ENCODE measurements around the gene CREB1.

CREB1 gene

GRCh38 chr2:207606399-207606798, 76.6 kb downstream of the CREB1 start:
- H3K36me3 ChIP-seq (ENCODE audit: control insufficient read depth in 1 of 2, insufficient read depth in 2 of 2, low read length in 2 of 2) = peaks cover 0 to 1% of the 10 kb centered on the region in 2 experiments
- H3K27ac ChIP-seq (ENCODE audit: low read depth, low read length) = no peak overlapping the region
- H3K9me3 ChIP-seq (ENCODE audit: insufficient read depth, low read depth, low read length) = no peaks in the 10 kb centered on the region
- no peak overlapping the region for H2BK5ac ChIP-seq (ENCODE audit: low read depth, low read length, poor library complexity)
- H3K4me2 ChIP-seq (ENCODE audit: low read length) = no peak overlapping the region
- no peak overlapping the region for H4K8ac ChIP-seq (ENCODE audit: low read depth, low read length)
- no peak overlapping the region for H3K4me3 ChIP-seq (ENCODE audit: low read depth, low read length)
- no peaks in the 10 kb centered on the region for H3K4me1 ChIP-seq (ENCODE audit: control insufficient read depth in 1 of 2, insufficient read depth in 2 of 2, low read length in 2 of 2)
- no peaks in the 10 kb centered on the region for H3K79me1 ChIP-seq (ENCODE audit: low read length)
- no peaks in the 10 kb centered on the region for H3K79me2 ChIP-seq (ENCODE audit: control insufficient read depth, insufficient read depth, low read length, poor library complexity)
- H3K9ac ChIP-seq (ENCODE audit: low read length) = no peak overlapping the region
- H3K18ac ChIP-seq (ENCODE audit: low read length) = no peak overlapping the region
- H4K12ac ChIP-seq (ENCODE audit: low read depth, low read length) = no peak overlapping the region
- H3K23ac ChIP-seq (ENCODE audit: low read length) = no peak overlapping the region
- no peak for DNase-seq
- no peaks in the 10 kb centered on the region for H3K27me3 ChIP-seq (ENCODE audit: insufficient read depth, low read length)
- H3K4ac ChIP-seq (ENCODE audit: low read depth, low read length) = no peak overlapping the region
- no peak overlapping the region for H4K91ac ChIP-seq (ENCODE audit: low read depth, low read length)
- no peak overlapping the region for H2AK5ac ChIP-seq (ENCODE audit: low read length)
- no peak overlapping the region for H2AFZ ChIP-seq (ENCODE audit: insufficient read depth, low read length, poor library complexity)
- no peak overlapping the region for H2BK120ac ChIP-seq (ENCODE audit: insufficient read depth, low read length, poor library complexity)
- H2BK12ac ChIP-seq (ENCODE audit: low read length) = no peak overlapping the region
- no CpG with 5 or more reads among the region's 7 CpGs for WGBS (ENCODE audit: extremely low coverage, insufficient coverage, insufficient read length)
- no peak overlapping the region for H3K14ac ChIP-seq (ENCODE audit: low read length)

- Histone ChIP-seq H4K12ac (ENCODE audit: low read depth, low read length) (no peak overlapping the region), H4K8ac (ENCODE audit: low read depth, low read length) (no peak overlapping the region), H2BK120ac (ENCODE audit: insufficient read depth, low read length, poor library complexity) (no peak overlapping the region), H2AFZ (ENCODE audit: insufficient read depth, low read length, poor library complexity) (no peak overlapping the region), H3K9me3 (ENCODE audit: insufficient read depth, low read depth, low read length) (no peaks in the 10 kb centered on the region), H4K91ac (ENCODE audit: low read depth, low read length) (no peak overlapping the region), H3K27me3 (ENCODE audit: insufficient read depth, low read length) (no peaks in the 10 kb centered on the region), H3K23ac (ENCODE audit: low read length) (no peak overlapping the region), H3K14ac (ENCODE audit: low read length) (no peak overlapping the region), H3K27ac (ENCODE audit: low read depth, low read length) (no peak overlapping the region), H3K79me2 (ENCODE audit: control insufficient read depth, insufficient read depth, low read length, poor library complexity) (no peaks in the 10 kb centered on the region), H3K9ac (ENCODE audit: low read length) (no peak overlapping the region), H3K4me3 (ENCODE audit: low read depth, low read length) (no peak overlapping the region), H3K4me2 (ENCODE audit: low read length) (no peak overlapping the region), H2BK5ac (ENCODE audit: low read depth, low read length, poor library complexity) (no peak overlapping the region), H3K79me1 (ENCODE audit: low read length) (no peaks in the 10 kb centered on the region), H3K4ac (ENCODE audit: low read depth, low read length) (no peak overlapping the region), H3K4me1 (ENCODE audit: control insufficient read depth in 1 of 2, insufficient read depth in 2 of 2, low read length in 2 of 2) (no peaks in the 10 kb centered on the region), H2AK5ac (ENCODE audit: low read length) (no peak overlapping the region), H2BK12ac (ENCODE audit: low read length) (no peak overlapping the region), H3K36me3 (ENCODE audit: control insufficient read depth in 1 of 2, insufficient read depth in 2 of 2, low read length in 2 of 2) (peaks cover 0 to 1% of the 10 kb centered on the region in 2 experiments), H3K18ac (ENCODE audit: low read length) (no peak overlapping the region)
- WGBS (ENCODE audit: extremely low coverage, insufficient coverage, insufficient read length) = no CpG with 5 or more reads among the region's 5 CpGs
- no peak for DNase-seq
Measured at GRCh38 chr2:207606829-207607228, 77.1 kb downstream of the CREB1 start.

GRCh38 chr2:207612714-207613113, 83.0 kb downstream of the CREB1 start:
- Histone ChIP-seq H3K4me2 (ENCODE audit: low read length) (no peak overlapping the region), H2AFZ (ENCODE audit: insufficient read depth, low read length, poor library complexity) (no peak overlapping the region), H4K91ac (ENCODE audit: low read depth, low read length) (no peak overlapping the region), H3K18ac (ENCODE audit: low read length) (no peak overlapping the region), H3K4ac (ENCODE audit: low read depth, low read length) (no peak overlapping the region), H3K23ac (ENCODE audit: low read length) (no peak overlapping the region), H3K9me3 (ENCODE audit: insufficient read depth, low read depth, low read length) (no peaks in the 10 kb centered on the region), H3K27ac (ENCODE audit: low read depth, low read length) (no peak overlapping the region), H3K4me3 (ENCODE audit: low read depth, low read length) (no peak overlapping the region), H3K4me1 (ENCODE audit: control insufficient read depth in 1 of 2, insufficient read depth in 2 of 2, low read length in 2 of 2) (peaks cover 2 to 5% of the 10 kb centered on the region in 2 experiments), H2AK5ac (ENCODE audit: low read length) (no peak overlapping the region), H2BK120ac (ENCODE audit: insufficient read depth, low read length, poor library complexity) (no peak overlapping the region), H3K14ac (ENCODE audit: low read length) (no peak overlapping the region), H3K27me3 (ENCODE audit: insufficient read depth, low read length) (no peaks in the 10 kb centered on the region), H3K79me1 (ENCODE audit: low read length) (peaks cover 1% of the 10 kb centered on the region), H4K12ac (ENCODE audit: low read depth, low read length) (no peak overlapping the region), H2BK12ac (ENCODE audit: low read length) (no peak overlapping the region), H4K8ac (ENCODE audit: low read depth, low read length) (no peak overlapping the region), H3K79me2 (ENCODE audit: control insufficient read depth, insufficient read depth, low read length, poor library complexity) (no peaks in the 10 kb centered on the region), H3K36me3 (ENCODE audit: control insufficient read depth in 1 of 2, insufficient read depth in 2 of 2, low read length in 2 of 2) (peaks cover 0 to 2% of the 10 kb centered on the region in 2 experiments), H3K9ac (ENCODE audit: low read length) (no peak overlapping the region), H2BK5ac (ENCODE audit: low read depth, low read length, poor library complexity) (no peak overlapping the region)
- WGBS (ENCODE audit: extremely low coverage, insufficient coverage, insufficient read length) = no CpG with 5 or more reads among the region's 4 CpGs
- no peak for DNase-seq

- H3K14ac ChIP-seq (ENCODE audit: low read length) = no peak overlapping the region
- H4K8ac ChIP-seq (ENCODE audit: low read depth, low read length) = no peak overlapping the region
- H3K4ac ChIP-seq (ENCODE audit: low read depth, low read length) = no peak overlapping the region
- H3K4me2 ChIP-seq (ENCODE audit: low read length) = no peak overlapping the region
- no peak overlapping the region for H3K4me3 ChIP-seq (ENCODE audit: low read depth, low read length)
- no peak overlapping the region for H3K9ac ChIP-seq (ENCODE audit: low read length)
- no peak overlapping the region for H3K18ac ChIP-seq (ENCODE audit: low read length)
- H3K9me3 ChIP-seq (ENCODE audit: insufficient read depth, low read depth, low read length) = no peaks in the 10 kb centered on the region
- no peak overlapping the region for H2BK5ac ChIP-seq (ENCODE audit: low read depth, low read length, poor library complexity)
- peaks cover 2 to 5% of the 10 kb centered on the region in 2 experiments for H3K4me1 ChIP-seq (ENCODE audit: control insufficient read depth in 1 of 2, insufficient read depth in 2 of 2, low read length in 2 of 2)
- H3K23ac ChIP-seq (ENCODE audit: low read length) = no peak overlapping the region
- peaks cover 2% of the 10 kb centered on the region in 2 experiments for H3K36me3 ChIP-seq (ENCODE audit: control insufficient read depth in 1 of 2, insufficient read depth in 2 of 2, low read length in 2 of 2)
- no peak overlapping the region for H4K12ac ChIP-seq (ENCODE audit: low read depth, low read length)
- no peak overlapping the region for H3K27ac ChIP-seq (ENCODE audit: low read depth, low read length)
- no peak for DNase-seq
- H2BK120ac ChIP-seq (ENCODE audit: insufficient read depth, low read length, poor library complexity) = no peak overlapping the region
- no peak overlapping the region for H4K91ac ChIP-seq (ENCODE audit: low read depth, low read length)
- H3K79me1 ChIP-seq (ENCODE audit: low read length) = peaks cover 1% of the 10 kb centered on the region
- no peaks in the 10 kb centered on the region for H3K27me3 ChIP-seq (ENCODE audit: insufficient read depth, low read length)
- WGBS (ENCODE audit: extremely low coverage, insufficient coverage, insufficient read length) = no CpG with 5 or more reads among the region's 2 CpGs
- no peak overlapping the region for H2AK5ac ChIP-seq (ENCODE audit: low read length)
- no peaks in the 10 kb centered on the region for H3K79me2 ChIP-seq (ENCODE audit: control insufficient read depth, insufficient read depth, low read length, poor library complexity)
- no peak overlapping the region for H2BK12ac ChIP-seq (ENCODE audit: low read length)
- no peak overlapping the region for H2AFZ ChIP-seq (ENCODE audit: insufficient read depth, low read length, poor library complexity)
Measured at GRCh38 chr2:207614824-207615223, 85.1 kb downstream of the CREB1 start.
